A549 (cell line): ENCODE results near the gene CHPF2.

Source experiments
- CBX2 ChIP-seq: fragments of 200-600 bp; sonication (generic); IDR thresholded peaks from 2 replicates; pipeline ENCODE4 v1.6.1; 2016; ENCODE audit warnings: low read depth, mild to moderate bottlenecking, borderline replicate concordance
- E2F6 ChIP-seq: IDR thresholded peaks from 2 replicates; pipeline ENCODE4 v1.6.1; 2012; ENCODE audit warnings: low read depth, borderline replicate concordance
- EHMT2 ChIP-seq: fragments of 200-600 bp; sonication (generic); IDR thresholded peaks from 2 replicates; pipeline ENCODE4 v1.6.1; 2016; ENCODE audit warnings: antibody characterized with exemption, low read depth, mild to moderate bottlenecking, moderate library complexity
- MYC ChIP-seq: IDR thresholded peaks from 2 replicates; pipeline ENCODE4 v1.6.1; 2012; ENCODE audit warnings: mild to moderate bottlenecking, inconsistent platforms, low read length, improper control_type of control experiment, borderline replicate concordance
- PHF8 ChIP-seq: fragments of 200-600 bp; sonication (generic); IDR thresholded peaks from 2 replicates; pipeline ENCODE4 v1.6.1; 2016; ENCODE audit warnings: low read depth, mild to moderate bottlenecking, antibody characterized with exemption, moderate library complexity, borderline replicate concordance
- POLR2A ChIP-seq: IDR thresholded peaks from 2 replicates; pipeline ENCODE4 v1.6.1; 2012; ENCODE audit warnings: mild to moderate bottlenecking, low read length
- POLR2AphosphoS2 ChIP-seq: conservative IDR thresholded peaks from 2 replicates; pipeline ENCODE4 v1.6.1; 2012; ENCODE audit warnings: low read length, improper control_type of control experiment, inconsistent platforms
- RNF2 ChIP-seq: fragments of 200-600 bp; sonication (generic); IDR thresholded peaks from 2 replicates; pipeline ENCODE4 v1.6.1; 2016; ENCODE audit warnings: low read depth, mild to moderate bottlenecking, antibody characterized with exemption, moderate library complexity, borderline replicate concordance
- TF ChIP-seq, protein P1 (sequence below): fragments of >200 bp; sonication (Bioruptor Twin); formaldehyde crosslinking; IDR thresholded peaks from 3 replicates; pipeline ENCODE4 v1.5.1; 2016
- TF ChIP-seq, protein P2 (sequence below): fragments of 150-350 bp; IDR thresholded peaks from 2 replicates; pipeline ENCODE4 v1.6.1; 2014; ENCODE audit warnings: low read depth, mild to moderate bottlenecking, low read length

DNA sequence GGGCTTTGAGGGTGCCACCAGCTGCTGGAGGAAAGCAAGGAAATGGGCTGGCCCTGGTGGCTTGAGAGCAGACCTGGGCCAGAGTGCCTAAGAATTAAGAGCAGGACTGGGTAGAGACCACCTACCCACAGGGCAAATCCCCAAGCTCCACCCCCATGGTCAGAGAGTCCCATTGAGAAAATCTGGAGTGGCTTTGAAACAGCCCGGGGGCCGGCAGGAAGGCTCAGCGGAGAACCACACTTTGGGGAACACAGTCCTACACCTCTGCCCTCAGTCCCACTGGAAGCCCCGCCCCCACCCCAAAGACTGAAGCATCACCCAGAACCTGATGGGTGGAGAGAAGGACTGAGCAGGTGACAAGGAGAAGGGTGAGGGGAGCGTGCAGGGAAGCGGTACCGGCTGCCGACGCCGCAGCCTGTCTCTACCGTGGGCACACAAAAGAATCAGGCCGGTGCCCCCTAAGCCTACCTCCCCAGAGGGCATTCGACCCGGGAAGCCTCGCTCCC, 12.6 kb downstream of the CHPF2 start:
- TF ChIP-seq EHMT2 (no peak), CBX2 (no peak), POLR2AphosphoS2 (no peak), E2F6 (no peak), RNF2 (no peak), MYC (no peak), PHF8 (no peak), POLR2A (no peak)
- TF ChIP-seq, protein P1, sequence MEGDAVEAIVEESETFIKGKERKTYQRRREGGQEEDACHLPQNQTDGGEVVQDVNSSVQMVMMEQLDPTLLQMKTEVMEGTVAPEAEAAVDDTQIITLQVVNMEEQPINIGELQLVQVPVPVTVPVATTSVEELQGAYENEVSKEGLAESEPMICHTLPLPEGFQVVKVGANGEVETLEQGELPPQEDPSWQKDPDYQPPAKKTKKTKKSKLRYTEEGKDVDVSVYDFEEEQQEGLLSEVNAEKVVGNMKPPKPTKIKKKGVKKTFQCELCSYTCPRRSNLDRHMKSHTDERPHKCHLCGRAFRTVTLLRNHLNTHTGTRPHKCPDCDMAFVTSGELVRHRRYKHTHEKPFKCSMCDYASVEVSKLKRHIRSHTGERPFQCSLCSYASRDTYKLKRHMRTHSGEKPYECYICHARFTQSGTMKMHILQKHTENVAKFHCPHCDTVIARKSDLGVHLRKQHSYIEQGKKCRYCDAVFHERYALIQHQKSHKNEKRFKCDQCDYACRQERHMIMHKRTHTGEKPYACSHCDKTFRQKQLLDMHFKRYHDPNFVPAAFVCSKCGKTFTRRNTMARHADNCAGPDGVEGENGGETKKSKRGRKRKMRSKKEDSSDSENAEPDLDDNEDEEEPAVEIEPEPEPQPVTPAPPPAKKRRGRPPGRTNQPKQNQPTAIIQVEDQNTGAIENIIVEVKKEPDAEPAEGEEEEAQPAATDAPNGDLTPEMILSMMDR = no peak
- TF ChIP-seq, protein P2, sequence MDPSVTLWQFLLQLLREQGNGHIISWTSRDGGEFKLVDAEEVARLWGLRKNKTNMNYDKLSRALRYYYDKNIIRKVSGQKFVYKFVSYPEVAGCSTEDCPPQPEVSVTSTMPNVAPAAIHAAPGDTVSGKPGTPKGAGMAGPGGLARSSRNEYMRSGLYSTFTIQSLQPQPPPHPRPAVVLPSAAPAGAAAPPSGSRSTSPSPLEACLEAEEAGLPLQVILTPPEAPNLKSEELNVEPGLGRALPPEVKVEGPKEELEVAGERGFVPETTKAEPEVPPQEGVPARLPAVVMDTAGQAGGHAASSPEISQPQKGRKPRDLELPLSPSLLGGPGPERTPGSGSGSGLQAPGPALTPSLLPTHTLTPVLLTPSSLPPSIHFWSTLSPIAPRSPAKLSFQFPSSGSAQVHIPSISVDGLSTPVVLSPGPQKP = no peak
